ELF-1 (cell line): ENCODE data around the gene IPO5.
"Not testable (repeated sequence)": the region's sequence is repeated elsewhere in the genome, so short reads cannot be mapped to it uniquely, and the experiment has no call there.

ENCODE experiments used
- DNase-seq: peaks from one replicate; pipeline ENCODE4 v3.0.0-alpha.2; 2016; ENCODE audit warnings: low read depth, low spot score

The IPO5 gene

DNA sequence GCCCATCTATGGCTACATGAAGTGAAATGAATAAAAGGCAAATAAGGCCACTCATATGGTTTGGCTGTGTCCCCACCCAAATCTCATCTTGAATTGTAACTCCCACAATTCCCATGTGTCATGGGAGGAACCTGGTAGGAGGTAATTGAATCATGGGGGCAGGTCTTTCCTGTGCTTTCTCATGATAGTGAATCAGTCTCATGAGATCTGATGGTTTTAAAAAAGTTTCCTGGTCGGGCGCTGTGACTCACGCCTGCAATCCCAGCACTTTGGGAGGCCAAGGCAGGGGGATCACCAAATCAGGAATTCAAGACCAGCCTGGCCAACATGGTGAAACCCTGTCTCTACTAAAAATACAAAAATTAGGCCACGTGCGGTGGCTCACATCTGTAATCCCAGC is 4.2 kb upstream of the IPO5 start:
- DNase-seq: not testable (repeated sequence)

DNA sequence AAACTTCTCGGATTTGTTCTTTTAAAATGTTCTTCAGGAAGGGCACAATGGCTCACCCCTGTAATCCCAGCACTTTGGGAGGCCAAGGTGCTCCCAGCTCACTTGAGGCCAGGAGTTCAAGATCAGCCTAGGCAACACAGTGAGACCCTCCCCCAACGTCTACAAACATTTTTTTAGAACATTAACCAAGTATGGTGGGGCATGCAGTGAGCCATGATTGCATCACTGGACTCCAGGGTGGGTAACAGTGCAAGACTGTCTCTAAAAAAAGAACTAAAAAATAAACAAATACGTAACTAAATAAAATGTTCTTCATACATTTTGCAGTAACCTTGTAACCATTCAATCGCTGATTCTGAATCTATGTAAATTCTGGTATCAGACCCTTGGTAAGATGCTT is 2.1 kb upstream of the IPO5 start:
- DNase-seq: no peak

DNA sequence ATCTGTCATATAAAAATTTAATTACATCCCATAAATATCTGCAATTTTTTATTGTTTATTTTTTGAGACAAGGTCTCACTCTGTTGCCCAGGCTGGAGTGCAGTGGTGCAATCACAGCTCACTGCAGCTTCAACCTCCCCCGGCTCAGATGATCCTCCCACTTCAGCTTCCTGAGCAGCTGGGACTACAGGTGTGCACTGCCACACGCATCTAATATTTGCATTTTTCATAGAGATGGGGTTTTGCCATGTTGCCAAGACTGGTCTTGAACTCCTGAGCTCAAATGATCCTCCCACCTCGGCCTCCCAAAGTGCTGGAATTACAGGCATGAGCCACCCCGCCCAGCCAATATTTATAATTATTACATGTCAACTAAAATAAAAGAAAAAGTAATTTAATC is 644 bp upstream of the IPO5 start:
- DNase-seq: not testable (repeated sequence)

DNA sequence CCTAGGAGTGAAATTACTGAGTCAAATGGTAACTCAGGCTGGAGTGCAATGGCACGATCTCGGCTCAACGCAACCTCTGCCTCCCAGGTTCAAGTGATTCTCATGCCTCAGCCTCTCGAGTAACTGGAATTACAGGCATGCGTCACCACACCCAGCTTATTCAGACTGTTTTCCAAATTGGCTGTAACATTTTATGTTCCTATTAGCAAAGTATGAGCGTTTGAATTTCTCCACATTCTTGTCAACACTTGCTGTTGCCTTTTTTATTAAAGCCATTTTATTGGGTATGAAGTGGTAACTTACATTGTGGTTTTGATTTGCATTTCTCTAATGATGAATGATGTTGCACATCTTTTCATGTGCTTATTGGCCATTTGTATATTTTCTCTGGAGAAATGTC is 7.9 kb downstream of the IPO5 start:
- no peak for DNase-seq

DNA sequence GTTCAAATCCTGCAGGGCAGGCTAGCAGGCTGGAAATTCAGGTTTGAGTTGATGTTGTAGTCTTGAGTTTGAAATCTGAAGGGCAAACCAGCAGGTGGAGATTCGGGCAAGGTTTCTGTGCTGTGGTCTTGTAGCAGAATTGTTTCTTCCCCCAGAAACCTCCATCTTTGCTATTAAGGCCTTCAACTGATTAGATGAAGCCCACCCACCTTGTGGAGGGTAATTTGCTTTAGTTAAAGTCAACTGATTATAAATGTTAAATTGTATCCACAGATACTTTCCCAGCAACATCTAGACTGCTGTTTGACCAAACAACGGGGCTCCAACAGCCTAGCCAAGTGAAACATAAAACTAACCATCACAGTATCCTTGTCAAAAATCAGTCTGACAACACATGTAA is 9.4 kb downstream of the IPO5 start:
- no peak for DNase-seq

DNA sequence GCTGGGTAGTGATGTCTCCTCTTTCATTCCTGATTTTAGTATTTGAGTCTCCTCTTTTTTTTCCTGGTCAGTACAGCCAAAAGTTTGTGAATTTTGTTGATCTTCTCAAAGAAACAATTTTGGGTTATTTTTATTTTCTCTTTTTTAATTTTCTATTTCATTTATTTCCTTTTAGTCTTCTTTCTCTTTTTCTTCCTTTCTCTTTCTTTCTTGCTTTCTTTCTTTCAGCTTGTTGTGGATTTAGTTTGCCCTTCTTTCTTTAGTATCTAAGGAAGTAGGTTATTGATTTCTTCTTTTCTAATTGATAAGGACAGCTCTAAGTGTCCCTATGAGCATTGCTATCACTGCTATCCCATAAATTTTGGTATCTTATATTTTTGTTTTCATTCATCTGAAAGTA is 13.8 kb downstream of the IPO5 start:
- DNase-seq: no peak

DNA sequence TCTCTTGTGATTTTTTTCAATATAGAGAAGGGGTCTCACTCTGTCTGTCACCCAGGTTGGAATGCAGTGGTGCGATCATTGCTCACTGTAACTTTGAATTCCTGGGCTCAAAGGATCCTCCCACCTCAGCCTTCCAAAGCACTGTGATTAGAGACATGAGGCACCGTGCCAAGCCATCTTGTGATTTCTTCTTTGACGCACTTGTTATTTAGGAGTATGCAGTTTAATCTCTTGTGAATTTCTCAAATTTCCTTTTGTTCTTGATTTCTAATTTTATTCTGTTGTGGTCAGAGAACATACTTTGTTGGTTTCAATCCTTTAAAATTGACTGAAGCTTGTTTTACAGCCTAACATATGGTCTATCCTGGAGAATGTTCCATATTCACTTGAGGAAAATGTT is 14.5 kb downstream of the IPO5 start:
- no peak for DNase-seq

DNA sequence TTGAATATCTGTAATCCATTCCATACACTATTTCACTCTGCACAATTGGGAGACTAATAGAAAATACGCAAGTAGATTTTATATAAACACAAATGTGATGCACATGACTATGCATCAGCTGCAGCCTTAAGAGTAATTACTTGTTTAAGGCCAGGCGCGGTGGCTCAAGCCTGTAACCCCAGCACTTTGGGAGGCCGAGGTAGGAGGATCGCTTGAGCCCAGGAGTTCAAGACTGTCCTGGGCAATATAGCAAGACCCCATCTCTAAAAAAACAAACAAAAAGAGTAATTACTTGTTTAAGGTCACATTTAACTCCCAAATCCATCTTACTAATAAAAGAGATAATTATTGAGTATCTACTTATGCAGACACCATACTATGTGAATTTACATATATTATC is 18.0 kb downstream of the IPO5 start:
- DNase-seq: no peak

DNA sequence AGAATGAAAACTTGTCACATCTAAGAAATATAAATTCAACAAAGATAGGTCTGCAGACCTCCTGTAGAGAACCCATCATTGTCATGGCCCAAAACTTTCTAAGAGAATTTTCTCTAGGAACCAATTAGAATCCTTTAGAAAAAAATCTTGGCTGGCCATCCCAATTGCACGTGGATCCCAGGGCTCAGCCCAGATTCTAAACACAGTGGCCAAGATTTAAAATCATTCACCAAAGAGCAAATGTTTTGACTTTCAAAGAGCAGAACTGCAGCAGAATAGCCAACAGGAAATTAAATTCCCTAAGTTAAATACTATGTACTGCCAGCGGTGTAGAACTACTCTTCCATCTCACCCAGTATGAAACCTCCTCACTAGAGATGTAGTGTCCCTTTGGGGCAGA is 21.3 kb downstream of the IPO5 start:
- DNase-seq: no peak

DNA sequence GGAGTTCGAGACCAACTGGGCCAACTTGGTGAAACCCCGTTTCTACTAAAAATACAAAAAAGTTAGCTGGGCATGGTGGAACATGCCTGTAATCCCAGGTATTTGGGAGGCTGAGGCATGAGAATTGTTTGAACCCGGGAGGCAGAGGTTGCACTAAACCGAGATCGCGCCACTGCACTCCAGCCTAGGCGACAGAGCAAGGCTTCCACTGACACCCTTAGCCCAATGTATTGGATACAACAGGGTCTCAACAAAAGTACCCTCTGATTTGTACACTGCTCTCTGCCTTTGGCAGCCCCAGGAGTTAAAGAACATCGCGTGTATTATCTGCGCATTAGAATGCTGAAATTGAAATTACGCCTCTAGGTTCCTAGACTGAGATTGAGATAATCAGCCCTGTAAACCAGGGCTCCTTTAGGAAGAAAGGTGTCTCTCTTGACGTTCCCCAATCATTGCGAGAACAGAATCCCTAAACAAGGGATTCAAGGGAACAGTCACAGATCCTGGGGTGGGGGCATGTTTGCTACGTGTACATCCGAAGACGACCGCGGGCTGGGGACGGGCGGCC is 21.9 kb downstream of the IPO5 start:
- DNase-seq: no peak

DNA sequence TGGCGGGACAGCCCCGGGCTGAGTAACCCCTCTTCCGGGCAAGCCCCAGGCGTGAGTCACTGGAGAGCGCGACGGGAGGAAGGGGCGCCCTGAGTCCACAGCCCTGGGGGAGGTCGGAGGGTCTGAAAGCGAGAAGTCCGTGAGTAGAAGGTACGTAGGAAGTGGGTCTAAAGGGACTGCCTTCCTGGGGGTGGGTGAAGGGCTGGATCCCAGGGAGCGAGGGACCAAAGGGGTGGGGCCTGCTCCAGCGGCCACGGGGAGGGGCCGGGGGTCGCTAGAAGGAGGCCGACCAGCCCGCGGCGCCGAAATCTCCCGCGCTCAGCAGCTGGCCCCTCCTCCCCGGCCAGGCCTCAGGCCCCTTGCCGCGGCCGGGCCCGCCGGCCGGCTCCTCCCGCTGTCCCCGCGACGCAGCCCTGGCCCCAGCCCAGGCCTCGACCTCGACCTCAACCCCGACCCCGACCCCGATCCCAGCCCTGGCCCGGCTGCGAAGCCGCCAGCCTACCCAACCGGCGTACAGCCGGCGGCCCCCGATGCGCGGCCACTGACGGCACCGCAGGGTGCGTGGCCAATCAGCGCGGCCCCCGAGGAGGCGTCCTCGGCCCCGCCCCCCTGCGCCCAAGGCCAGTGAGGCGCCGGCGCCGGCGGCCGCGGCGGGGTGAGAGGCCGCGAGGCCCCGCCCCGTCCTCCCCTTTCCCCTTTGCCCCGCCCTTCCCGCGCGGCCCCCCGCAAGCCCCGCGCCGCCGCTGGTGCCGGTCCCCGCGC is 22.6 kb downstream of the IPO5 start:
- peak; percentile 89 for DNase-seq

DNA sequence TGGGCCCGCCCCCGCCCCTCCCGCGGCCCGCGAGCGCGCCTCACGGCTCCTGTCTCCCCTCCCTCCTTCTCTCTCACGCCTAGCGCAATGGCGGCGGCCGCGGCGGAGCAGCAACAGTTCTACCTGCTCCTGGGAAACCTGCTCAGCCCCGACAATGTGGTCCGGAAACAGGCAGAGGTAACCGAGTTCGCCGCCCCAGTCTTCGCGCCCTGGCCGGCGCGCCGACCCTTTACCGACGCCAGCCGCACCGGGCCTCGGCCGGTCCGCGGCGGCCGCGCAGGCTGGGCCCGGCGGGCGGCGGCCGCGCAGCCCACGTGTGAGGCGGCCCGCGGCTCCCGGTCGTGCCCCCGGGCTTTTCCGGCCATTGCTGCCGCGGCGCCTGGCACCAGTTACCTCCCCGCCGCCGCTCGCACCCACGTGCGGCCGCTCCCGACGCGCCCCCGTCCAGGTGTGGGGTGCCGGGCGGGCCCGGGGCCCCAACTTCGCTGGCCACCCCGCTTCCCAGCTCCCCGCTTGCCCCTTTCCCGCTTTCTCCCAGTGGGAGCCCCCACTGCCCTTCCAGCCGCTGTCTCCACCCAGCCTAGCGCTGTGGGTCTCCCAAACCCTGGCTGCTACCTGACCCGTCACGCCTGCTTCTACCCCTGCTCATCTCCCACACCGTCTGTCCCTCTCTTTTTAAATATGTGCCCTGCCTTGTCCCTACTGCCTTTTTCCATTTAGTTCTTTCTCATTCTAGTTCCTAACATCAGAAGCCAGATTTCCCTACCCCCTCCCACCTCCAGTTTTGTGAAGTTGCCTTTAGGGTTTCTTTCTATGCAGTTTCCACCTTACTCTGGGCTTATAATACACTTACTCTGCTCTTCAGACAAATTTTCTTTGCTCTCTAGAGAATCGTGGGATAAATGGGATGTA is 23.4 kb downstream of the IPO5 start:
- peak; percentile 52 for DNase-seq

DNA sequence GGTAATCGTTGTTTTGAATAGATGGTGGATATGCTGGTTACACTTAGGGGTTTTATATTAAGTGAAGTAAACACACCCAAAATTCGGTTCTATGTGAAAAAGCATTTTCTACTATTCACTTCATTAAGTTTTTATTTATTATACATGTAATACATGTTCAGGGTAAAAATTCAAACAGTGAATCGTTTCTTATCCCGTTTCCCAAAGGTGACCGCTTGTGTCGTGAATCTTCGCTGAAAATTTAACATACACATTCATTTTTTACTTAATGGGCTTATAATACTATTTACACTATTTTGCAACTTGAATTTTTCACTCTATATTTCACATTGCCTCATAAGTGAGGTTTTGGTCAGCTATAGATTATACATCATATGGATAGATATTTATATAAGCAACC is 24.5 kb downstream of the IPO5 start:
- DNase-seq: no peak

DNA sequence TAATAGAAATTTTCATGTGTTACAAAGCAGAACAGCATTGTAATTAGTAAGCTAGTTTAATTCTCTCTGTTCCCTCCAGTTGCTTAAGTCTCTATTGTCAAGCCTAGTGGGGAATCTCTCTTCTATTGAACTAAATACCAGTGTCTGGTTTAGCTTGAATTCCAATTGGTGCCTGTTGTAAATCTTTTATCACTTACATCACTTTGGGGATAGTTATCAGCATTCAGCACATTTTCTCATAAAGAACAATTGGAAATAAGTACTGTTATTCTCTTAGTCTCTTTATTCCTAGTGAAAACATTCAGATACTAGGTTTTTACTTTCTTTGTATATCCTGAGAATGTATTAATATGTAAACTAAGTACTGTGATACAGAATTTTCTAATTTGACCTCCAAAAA is 25.2 kb downstream of the IPO5 start:
- no peak for DNase-seq

DNA sequence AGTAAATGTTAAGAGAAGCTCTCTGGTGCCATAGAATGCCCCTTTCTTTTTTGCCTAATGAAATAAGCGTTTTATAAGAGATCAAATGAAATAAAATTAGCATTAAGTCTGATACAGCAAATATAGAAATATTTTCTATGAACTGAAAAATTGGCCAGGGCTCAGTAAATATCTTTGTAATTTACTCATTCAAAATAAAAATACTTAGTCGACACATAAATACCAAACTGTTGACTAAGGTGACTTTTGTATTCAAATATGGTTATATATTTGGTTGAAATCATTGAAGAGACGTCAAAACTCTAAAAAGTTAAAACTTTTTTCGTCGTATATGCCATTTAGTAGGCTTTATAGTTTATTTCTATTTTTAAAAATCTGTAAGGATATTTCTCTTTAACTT is 25.6 kb downstream of the IPO5 start:
- no peak for DNase-seq

DNA sequence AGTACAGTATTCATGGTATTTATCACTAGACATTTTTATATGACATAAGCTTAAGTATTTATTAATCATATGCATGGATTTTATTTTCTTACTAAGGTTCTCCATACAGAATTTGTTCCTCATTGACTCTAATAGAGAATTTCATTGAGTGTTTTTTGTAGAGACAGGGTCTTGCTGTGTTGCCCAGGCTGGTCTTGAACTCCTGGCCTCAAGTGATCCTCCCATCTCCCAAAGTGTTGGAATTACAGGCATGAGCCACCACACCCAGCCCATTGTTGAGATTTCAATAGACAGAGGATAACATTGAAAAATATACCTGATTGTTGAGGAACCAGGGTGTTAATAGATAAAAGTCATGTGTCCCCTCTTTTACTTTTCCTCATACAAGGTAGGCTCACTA is 26.1 kb downstream of the IPO5 start:
- DNase-seq: no peak

DNA sequence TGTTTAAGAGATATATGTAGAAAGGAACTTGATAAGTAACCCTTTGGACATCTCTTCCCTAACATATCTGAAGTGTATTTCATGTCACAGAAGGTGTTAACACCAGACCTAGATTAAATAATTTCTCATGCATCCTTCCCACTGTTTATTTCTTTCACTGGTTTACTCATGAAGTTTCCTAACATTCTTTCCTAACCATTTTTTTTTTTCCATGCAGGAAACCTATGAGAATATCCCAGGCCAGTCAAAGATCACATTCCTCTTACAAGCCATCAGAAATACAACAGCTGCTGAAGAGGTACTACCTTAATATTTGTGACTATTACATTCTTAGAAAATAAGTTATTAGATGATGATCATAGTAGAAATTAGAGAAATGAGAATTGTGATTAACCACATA is 28.8 kb downstream of the IPO5 start:
- no peak for DNase-seq

DNA sequence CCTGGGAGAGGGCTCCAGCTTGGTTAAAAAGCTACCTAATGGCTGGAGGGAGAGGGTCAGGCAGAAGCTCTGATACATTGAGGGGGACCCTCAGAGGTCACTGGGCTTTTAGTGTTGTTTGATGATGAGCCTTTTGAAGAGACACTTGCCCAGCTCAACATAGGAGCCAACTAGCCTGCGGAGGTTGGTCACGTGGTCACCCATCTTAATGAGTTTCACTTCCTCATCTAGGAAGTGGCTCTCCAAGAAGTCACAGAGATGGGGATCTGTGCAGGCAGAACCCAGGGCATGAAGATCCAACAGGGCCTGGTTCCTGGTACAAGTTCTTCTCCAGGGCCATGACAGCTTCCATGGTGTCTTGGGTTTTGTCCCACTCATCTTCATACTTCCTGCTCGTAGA is 33.4 kb downstream of the IPO5 start:
- no peak for DNase-seq

DNA sequence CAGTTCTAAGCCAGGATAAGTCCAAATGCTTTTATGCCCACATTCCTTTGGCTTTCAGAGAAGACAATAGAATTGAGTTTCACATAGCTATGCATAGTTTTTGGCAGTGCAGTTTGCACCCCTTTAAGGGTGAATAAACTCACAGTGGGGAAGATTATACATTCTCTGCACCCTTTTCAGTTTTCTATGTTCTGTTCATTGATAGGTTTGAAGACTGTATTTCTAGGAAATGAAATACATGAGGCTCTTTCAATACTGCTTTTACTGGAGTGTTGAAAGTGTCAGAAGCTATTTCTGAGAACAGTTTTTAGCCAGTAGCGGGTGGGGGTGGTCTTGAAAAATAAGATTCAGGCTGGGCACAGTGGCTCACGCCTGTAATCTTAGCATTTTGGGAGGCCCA is 46.2 kb downstream of the IPO5 start:
- DNase-seq: no peak

DNA sequence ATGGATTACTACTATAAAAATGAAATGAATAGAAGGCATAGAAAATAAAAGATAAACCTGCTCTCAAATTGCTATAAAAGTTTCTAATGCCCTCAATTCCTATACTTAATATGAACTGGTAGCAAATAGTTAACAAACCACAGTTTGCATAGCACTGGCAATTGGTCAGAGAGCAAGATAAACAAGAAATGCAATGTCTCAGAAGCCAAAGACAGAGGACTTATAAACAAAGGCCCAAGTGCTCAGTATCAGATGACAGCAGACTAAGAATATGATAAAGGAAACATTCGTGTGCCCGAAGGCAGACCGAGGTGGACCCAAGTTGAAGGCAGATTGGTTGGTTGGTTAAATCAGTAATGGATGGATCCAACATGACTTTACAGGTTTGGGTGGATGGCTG is 50.6 kb downstream of the IPO5 start:
- DNase-seq: no peak

DNA sequence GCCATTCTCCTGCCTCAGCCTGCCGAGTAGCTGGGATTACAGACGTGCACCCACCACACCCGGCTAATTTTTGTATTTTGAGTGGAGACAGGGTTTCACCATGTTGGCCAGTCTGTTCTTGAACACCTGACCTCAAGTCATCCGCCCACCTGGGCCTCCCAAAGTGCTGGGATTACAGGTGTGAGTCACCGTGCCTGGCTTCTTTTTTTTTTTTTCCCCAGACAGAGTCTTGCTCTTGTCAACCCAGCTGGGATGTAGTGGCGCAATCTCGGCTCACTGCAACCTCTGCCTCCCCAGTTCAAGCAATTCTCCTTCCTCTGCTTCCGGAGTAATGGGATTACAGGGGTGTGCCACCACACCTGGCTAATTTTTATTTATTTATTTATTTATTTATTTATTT is 51.5 kb downstream of the IPO5 start:
- peak; percentile 14 for DNase-seq

DNA sequence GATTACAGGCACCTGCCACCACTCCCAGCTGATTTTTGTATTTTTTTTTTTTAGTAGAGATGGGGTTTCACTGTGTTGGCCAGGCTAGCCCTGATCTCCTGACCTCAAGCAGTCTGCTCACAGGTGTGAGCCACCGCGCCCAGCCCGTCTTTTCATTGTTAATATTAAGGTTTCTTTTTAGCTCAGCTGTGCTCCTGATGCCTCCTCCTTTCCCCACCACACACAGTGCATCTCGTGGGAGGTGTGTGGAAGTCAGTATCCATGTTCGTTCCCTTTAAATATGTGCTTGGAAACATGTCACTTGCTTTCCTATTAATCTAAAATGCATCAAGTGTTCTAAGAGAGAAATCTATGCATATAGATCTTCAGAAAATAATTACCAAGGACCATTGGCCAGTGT is 53.5 kb downstream of the IPO5 start:
- DNase-seq: no peak

DNA sequence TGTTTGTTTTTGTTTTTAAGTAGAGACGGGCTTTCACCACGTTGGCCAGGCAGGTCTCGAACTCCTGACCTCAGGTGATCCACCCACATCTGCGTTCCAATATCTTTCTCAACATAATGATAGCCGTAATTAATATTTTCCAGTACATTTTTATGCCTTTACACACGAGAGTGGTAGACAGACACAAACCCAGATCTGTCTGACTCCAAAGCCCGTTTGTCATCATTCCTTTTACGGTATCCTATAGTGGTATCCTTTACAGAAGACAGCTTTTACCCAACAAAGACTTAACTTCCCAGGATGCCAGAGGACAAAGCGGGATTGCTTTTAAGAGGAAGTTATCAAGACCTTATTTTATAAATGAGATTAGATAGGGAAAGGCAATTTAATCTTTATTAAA is 59.8 kb downstream of the IPO5 start:
- DNase-seq: no peak
